ENCODE data around the gene ALK. TPM values are rescaled to one million over a fixed set of nuclear protein-coding genes. Genes with fewer than 3 reads are reported as not detected.

ALK gene
- total and polyA plus RNA-seq, 10 of the 15 experiments (the other 5 are each of a cell fraction or from before 2014, with no cell fraction given) = 0.11 TPM; not detected in 9

- ChIA-PET POLR2A (no interaction called here), CTCF (no interaction called here), SMC1A (ENCODE audit: uncharacterized antibody, unreplicated experiment) (interaction anchor here (0.6 kb wide), 1 partner anchor 45 kb away, joined by 3 read pairs; no protein-coding TSS in a partner anchor), RAD21 (ENCODE audit: unreplicated experiment) (no interaction called here)
- H3K9ac ChIP-seq (ENCODE audit: control insufficient read depth, insufficient read depth, low read length) = no peak overlapping the region
- no peak overlapping the region for H3K27ac ChIP-seq (ENCODE audit: control insufficient read depth, insufficient read depth)
- in situ Hi-C loops (cut with MboI) (no loop called here), intact Hi-C loops (cut with micrococcal nuclease; ENCODE audit: unreplicated experiment) (no loop called here)
- no peaks in the 10 kb centered on the region for H3K9me3 ChIP-seq (replicated peaks; ENCODE audit: control insufficient read depth, insufficient read depth, low read length)
- no peaks in the 10 kb centered on the region for H3K27me3 ChIP-seq (replicated peaks in 1 of 2; ENCODE audit: control insufficient read depth in 2 of 2, insufficient read depth in 2 of 2, low read length in 1 of 2)
- H3K79me2 ChIP-seq (ENCODE audit: control insufficient read depth, insufficient read depth, low read length) = no peaks in the 10 kb centered on the region
- H3K4me2 ChIP-seq (ENCODE audit: control insufficient read depth, insufficient read depth) = no peak overlapping the region
- H3K4me3 ChIP-seq = no peak overlapping the region
- BruUV-seq (replicated peaks) = no TSS peak
- no peak overlapping the region for H2AFZ ChIP-seq (ENCODE audit: control insufficient read depth, low read depth, low read length)
- TF ChIP-seq STAT1 (conservative IDR thresholded peaks at IDR 0.05) (no peak), CHD2 (IDR thresholded peaks at IDR 0.05; ENCODE audit: borderline replicate concordance, low read depth, low read length) (no peak), RB1 (IDR thresholded peaks at IDR 0.05; ENCODE audit: borderline replicate concordance) (no peak), SMARCA5 (IDR thresholded peaks at IDR 0.05) (no peak), TBL1XR1 (IDR thresholded peaks at IDR 0.05; ENCODE audit: low read depth, low read length) (no peak), EZH2 (IDR thresholded peaks at IDR 0.05; ENCODE audit: borderline replicate concordance, control insufficient read depth, low read depth, low read length) (no peak), ASH2L (IDR thresholded peaks at IDR 0.05; ENCODE audit: borderline replicate concordance, low read depth) (no peak), CEBPB (IDR thresholded peaks at IDR 0.05; ENCODE audit: borderline replicate concordance in 1 of 2, low read depth in 2 of 2, low read length in 2 of 2) (no peak), BHLHE40 (IDR thresholded peaks at IDR 0.05; ENCODE audit: borderline replicate concordance in 1 of 2, low read depth in 2 of 2, low read length in 1 of 2) (no peak), ZNF24 (IDR thresholded peaks at IDR 0.05) (no peak), TCF7 (IDR thresholded peaks at IDR 0.05; ENCODE audit: borderline replicate concordance) (no peak)
- TF ChIP-seq, protein P1, sequence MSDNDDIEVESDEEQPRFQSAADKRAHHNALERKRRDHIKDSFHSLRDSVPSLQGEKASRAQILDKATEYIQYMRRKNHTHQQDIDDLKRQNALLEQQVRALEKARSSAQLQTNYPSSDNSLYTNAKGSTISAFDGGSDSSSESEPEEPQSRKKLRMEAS (IDR thresholded peaks at IDR 0.05; ENCODE audit: low read depth, low read length) = no peak
- DNase-seq (ENCODE audit: low read depth, low spot score) = no peak
- 0% methylated on average over 1 of the region's 1 CpG for WGBS (ENCODE audit: insufficient coverage, insufficient replicate concordance, low lambda C conversion rate, missing lambda C conversion rate)
- H4K20me1 ChIP-seq (ENCODE audit: control insufficient read depth, insufficient read depth) = no peaks in the 10 kb centered on the region
- FAIRE-seq = no peak
- H3K4me1 ChIP-seq (ENCODE audit: control insufficient read depth, insufficient read depth, low read length) = no peaks in the 10 kb centered on the region
- H3K36me3 ChIP-seq (ENCODE audit: control insufficient read depth in 2 of 2, insufficient read depth in 2 of 2, low read length in 1 of 2) = no peaks in the 10 kb centered on the region
- ATAC-seq = no peak
These were observed 218.1 kb downstream of the ALK start for GRCh38 chr2:29703336-29703735.

Data from GM12878 (cell line).